Activated T-cell treated with anti-CD3 and anti-CD28 coated beads, Interleukin-2, amount 50 U/mL, for 4 hours (primary cell): Measurements from ENCODE around the gene TMEM132D. TPM values are rescaled to one million over a fixed set of nuclear protein-coding genes. Genes with fewer than 3 reads are reported as not detected.

Experiments
- ATAC-seq, 2 donors: fragments of 200-7000 bp; cut with Tn5 transposase; one replicate each; pipeline ENCODE4 v1.10.0; 2021
- DNase-seq: peaks from one replicate; pipeline ENCODE4 v3.0.0-alpha.2; 2020
- H3K27me3 Mint-ChIP-seq: one replicate; pipeline ENCODE4 v1.8.0; 2021; ENCODE audit warnings: low read depth, mixed read lengths
- H3K36me3 Mint-ChIP-seq: one replicate; pipeline ENCODE4 v1.8.0; 2022; ENCODE audit warnings: mixed read lengths; ENCODE audit not compliant: insufficient read depth
- H3K4me1 Mint-ChIP-seq: one replicate; pipeline ENCODE4 v1.8.0; 2021; ENCODE audit warnings: low read depth, mixed read lengths
- H3K4me3 Mint-ChIP-seq: one replicate; pipeline ENCODE4 v1.8.0; 2021; ENCODE audit warnings: mild to moderate bottlenecking, moderate library complexity, mixed read lengths
- H3K9me3 Mint-ChIP-seq: one replicate; pipeline ENCODE4 v1.8.0; 2021; ENCODE audit warnings: mixed read lengths
- total RNA-seq, 3 donors: library from RNA; stranded (reverse); gene quantifications; one replicate each; pipeline ENCODE4 v1.2.1, GENCODE V29; 2021

The TMEM132D gene
- total RNA-seq, 3 donors from 2014 or later = not detected

DNA sequence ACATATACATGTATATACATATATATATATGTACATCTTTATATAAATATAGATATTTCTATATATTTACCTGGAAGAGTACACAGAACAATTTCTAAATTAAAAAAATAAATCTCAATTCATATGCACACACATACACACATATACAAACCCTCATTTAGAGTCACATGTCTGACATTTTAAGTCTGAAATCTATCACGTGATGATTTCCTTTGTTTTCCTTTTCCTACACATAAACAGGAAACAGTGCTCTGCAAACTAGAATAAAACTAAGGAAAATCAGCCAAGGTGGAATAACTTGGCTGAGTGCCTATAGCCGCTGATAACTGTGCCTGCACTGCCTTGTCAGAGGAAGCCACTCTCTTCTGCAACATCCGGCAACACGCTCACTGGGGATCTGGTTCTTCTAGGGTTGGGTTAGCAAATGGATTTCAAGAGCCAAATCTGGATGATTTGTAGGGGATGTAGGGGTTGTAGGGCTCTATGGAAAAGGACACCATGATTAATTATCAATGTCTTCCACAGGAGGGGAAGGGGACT, 480.7 kb downstream of the TMEM132D start:
- ATAC-seq (no peak), DNase-seq (no peak)
- H3K27me3 Mint-ChIP-seq = no peaks in the 10 kb centered on the region
- no peak overlapping the region for H3K4me3 Mint-ChIP-seq
- no peaks in the 10 kb centered on the region for H3K36me3 Mint-ChIP-seq
- H3K9me3 Mint-ChIP-seq = peaks cover 7% of the 10 kb centered on the region
- no peaks in the 10 kb centered on the region for H3K4me1 Mint-ChIP-seq

DNA sequence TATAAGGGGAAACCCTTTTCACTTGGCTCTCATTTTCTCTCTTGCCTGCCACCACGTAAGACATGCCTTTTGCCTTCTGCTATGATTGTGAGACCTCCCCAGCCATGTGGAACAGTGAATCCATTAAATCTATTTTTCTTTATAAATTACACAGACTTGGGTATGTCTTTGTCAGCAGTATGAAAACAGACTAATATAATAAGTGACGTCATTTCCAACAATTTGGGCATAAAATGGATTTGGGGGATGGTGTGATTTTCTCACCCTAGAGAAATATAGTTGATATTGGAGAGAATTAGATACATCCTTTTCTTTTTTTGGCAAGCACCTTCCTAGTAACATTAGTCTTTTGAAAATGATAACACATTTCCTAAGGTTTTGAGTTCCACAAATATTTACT, 490.5 kb downstream of the TMEM132D start:
- Mint-ChIP-seq H3K36me3 (no peaks in the 10 kb centered on the region), H3K27me3 (no peaks in the 10 kb centered on the region), H3K9me3 (peaks cover 13% of the 10 kb centered on the region), H3K4me3 (no peak overlapping the region), H3K4me1 (no peaks in the 10 kb centered on the region)
- no peak for ATAC-seq
- DNase-seq = no peak

DNA sequence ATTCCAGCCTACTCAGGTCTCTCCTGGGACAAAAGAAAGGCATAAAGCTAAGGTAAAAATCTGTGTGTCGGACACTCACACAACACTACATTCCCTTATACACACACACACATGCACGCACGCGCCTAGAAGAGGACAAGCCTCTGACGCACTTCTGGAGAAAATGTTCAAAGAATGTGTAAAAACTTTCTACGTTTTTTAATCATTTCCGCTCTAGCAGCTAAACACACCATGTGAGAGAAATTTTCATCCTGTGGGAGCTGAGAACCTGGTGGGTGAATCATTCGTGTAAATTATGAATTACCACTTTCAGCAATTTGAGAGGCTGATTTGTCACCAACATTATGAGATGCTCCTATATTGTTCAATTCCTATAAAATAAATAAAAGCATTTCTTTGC, 494.5 kb downstream of the TMEM132D start:
- Mint-ChIP-seq H3K4me1 (no peaks in the 10 kb centered on the region), H3K4me3 (no peak overlapping the region), H3K9me3 (peaks cover 9% of the 10 kb centered on the region), H3K36me3 (no peaks in the 10 kb centered on the region), H3K27me3 (no peaks in the 10 kb centered on the region)
- ATAC-seq (no peak), DNase-seq (no peak)

DNA sequence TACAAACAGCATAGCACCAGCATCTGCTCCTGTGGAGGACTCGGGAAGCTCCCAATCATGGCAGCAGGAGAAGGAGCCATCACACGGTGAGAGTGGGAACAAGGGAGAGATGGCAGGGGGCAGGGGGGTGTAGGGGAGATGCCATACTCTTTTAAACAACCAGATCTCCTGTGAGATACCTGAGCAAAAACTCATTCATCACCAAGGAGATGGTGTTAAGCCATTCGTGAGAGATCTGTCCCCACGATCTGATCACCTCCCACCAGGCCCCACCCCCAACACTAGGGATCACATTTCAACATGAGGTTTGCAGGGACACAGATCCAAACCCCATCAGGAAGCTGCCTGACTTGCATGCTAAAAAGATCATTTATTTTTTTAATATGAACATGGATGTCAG, 499.3 kb downstream of the TMEM132D start:
- Mint-ChIP-seq H3K36me3 (no peaks in the 10 kb centered on the region), H3K4me3 (no peak overlapping the region), H3K9me3 (peaks cover 10% of the 10 kb centered on the region), H3K4me1 (no peaks in the 10 kb centered on the region), H3K27me3 (no peaks in the 10 kb centered on the region)
- DNase-seq (no peak), ATAC-seq (no peak)

DNA sequence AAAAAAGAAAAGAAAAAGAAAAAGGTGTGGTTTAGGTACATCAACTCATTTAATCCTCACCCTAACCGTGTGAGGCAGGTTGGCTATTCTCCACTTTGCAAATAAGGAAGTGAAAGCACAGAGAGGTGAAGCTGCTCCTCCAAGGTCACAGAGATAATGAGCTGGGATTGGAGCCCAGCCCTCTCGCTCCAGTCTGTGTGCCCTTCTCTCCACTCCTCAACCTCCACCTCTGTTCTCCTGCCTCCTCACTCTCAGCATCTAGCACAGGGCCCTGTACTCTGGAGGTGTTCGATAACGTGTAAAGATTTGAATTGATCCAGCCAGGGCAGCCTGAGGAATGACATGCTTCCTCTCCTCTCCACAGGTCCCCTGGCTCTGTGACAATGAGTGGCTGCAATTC, 502.3 kb downstream of the TMEM132D start:
- Mint-ChIP-seq H3K9me3 (peaks cover 14% of the 10 kb centered on the region), H3K4me3 (no peak overlapping the region), H3K27me3 (no peaks in the 10 kb centered on the region), H3K4me1 (no peaks in the 10 kb centered on the region), H3K36me3 (no peaks in the 10 kb centered on the region)
- no peak for DNase-seq
- no peak for ATAC-seq

DNA sequence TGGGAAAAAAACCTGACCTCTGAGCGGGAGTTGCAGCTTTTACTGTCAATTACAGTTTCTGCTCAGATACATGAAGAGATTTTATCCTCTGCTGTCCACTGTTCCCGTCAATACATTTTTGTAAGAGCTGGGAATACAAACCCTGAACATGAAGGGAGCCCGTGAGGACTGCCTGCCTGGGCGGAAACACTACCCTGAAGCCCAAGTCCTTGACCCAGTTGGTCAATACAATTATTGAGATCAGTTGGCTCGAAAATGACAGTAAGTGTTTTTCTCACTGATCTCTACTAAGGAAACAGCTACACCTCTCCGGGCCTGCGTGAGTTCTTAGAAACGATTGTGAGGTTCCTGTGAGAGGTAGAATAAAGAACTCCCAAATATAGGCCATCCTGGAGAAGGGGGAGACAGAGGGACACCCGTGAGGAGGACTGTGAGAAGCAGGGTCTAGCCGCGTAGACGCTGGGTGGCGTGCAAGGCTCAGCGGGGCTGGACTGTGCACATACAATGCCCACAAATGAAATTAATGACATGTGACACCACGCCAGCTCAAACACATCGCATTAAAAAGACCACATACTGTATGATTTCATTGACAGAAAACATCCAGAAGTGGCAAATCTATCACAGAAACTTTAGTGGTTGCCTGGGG, 509.5 kb downstream of the TMEM132D start:
- DNase-seq (no peak), ATAC-seq (no peak)
- Mint-ChIP-seq H3K36me3 (no peaks in the 10 kb centered on the region), H3K4me1 (no peaks in the 10 kb centered on the region), H3K27me3 (no peaks in the 10 kb centered on the region), H3K4me3 (no peak overlapping the region), H3K9me3 (peaks cover 5% of the 10 kb centered on the region)

DNA sequence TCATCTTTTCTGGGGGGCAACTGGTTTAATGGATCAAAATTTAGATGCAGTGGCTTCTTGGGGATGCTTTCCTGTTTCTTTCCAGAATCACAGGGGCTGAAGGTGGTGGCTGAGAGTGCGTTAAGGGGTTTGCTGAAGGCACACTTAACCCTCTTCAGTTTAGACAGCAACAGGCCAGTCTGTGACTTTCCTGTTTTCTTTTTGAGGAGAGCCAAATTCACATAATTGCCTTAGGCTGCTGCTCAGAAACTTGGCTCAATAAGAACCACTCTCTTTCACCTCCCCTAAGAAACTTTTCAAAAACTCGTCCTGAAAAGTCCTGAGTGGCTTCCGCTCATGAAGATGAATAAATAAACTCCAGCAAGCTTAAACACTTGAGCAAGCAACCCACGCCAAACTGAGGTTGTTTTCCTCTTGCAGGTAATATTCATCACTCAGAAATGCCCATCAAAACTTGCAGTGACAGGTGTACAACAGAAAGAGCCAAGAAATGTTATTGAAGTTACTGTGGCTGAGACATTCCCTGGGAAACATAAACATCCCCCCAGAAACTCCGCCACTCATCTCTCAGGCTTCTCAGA, 510.4 kb downstream of the TMEM132D start:
- H3K36me3 Mint-ChIP-seq = no peaks in the 10 kb centered on the region
- H3K4me3 Mint-ChIP-seq = no peak overlapping the region
- no peaks in the 10 kb centered on the region for H3K27me3 Mint-ChIP-seq
- ATAC-seq (no peak), DNase-seq (no peak)
- H3K4me1 Mint-ChIP-seq = no peaks in the 10 kb centered on the region
- peaks cover 4% of the 10 kb centered on the region for H3K9me3 Mint-ChIP-seq

DNA sequence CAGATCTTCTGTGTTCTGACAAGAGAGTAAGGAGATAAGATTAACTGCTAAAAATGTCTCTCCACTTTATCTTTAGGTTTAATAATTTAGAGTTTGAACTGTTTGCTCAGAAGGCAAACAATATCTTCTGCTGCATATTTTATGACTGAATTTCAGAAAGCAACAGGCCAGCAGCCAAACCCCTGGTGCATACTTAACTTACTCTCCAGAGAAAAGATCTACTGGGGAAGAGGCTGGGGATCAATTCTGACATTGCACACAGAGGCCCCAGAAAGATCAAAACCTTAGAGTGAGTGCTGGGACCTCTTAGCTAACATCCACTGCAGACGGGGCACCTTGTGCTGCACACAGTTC, 518.2 kb downstream of the TMEM132D start:
- Mint-ChIP-seq H3K9me3 (peaks cover 5% of the 10 kb centered on the region), H3K27me3 (no peaks in the 10 kb centered on the region), H3K4me1 (no peaks in the 10 kb centered on the region), H3K36me3 (no peaks in the 10 kb centered on the region), H3K4me3 (no peak overlapping the region)
- ATAC-seq (no peak), DNase-seq (no peak)

DNA sequence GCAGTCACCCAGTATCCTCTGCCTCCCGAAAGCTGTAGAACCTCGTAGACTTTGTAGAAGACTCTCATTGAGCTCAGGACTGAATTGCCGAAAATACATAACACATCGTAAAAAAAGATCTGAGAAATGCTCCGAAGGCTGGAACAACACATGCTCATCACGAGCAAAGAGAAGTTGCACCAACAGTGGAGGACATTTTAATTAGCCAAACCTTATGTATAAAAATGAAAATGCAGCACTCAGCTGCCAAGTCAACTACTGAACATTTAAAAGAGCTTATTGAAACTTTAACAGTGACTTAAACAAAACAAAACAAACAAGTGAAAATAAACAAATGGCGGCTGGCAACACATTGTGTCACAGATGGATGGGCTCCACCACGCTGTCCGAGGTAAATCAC, 519.9 kb downstream of the TMEM132D start:
- ATAC-seq (no peak), DNase-seq (no peak)
- Mint-ChIP-seq H3K27me3 (no peaks in the 10 kb centered on the region), H3K9me3 (peaks cover 5% of the 10 kb centered on the region), H3K4me3 (no peak overlapping the region), H3K36me3 (no peaks in the 10 kb centered on the region), H3K4me1 (no peaks in the 10 kb centered on the region)

DNA sequence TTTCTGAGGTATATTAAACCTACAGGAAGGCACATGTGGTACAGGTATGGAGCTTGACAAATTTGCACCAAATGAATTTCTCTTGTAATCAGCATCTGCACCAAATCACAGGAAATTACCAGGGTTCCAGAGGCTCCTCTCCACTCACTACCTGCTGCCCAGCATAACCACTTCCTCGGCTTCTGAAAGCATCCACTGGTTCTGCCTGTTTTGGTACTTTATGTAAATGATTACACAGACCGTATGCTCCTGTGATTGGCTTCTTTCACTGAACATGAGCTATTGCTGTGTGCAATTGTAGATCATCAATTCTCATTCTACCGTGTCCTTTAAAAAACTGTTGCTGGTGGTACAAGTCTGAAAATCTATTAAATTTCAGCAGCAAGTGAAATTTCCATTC, 522.1 kb downstream of the TMEM132D start:
- Mint-ChIP-seq H3K9me3 (peaks cover 5% of the 10 kb centered on the region), H3K27me3 (no peaks in the 10 kb centered on the region), H3K36me3 (no peaks in the 10 kb centered on the region), H3K4me3 (no peak overlapping the region), H3K4me1 (no peaks in the 10 kb centered on the region)
- DNase-seq = no peak
- ATAC-seq = no peak

DNA sequence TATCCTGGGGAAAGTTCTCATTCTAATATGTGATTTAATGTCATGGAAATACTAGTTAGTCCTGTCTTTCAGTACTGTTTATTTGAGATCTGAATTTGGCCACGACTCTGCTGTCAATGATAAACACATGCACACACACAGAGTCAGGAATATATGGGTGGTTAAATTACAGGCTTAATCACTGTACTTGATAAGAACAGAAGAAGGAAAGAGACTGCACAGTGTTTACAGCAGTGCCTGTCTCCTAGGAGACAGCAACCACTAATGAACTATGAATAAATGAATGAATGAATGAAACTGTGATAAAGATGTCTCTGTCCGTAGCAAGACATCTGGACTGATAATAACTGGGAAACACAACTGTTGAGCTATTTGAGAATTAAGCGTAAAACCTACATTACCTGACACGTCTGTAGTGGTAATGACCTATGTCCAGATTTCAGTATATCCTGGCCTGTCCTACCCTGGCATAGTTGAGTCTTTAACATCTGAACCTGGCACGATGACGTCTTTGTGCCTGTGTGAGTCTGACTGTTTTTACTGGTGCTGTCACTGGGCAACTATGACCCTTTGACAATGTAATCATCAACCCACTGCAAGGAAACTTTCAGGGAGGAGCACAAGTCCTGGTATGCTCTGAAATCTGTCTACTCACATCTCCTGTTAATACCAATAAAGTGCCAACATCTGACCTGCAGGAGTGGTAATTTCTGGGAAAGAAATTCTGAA, 524.6 kb downstream of the TMEM132D start:
- Mint-ChIP-seq H3K36me3 (no peaks in the 10 kb centered on the region), H3K4me1 (no peaks in the 10 kb centered on the region), H3K27me3 (no peaks in the 10 kb centered on the region), H3K4me3 (no peak overlapping the region), H3K9me3 (peaks cover 5% of the 10 kb centered on the region)
- ATAC-seq (no peak), DNase-seq (no peak)

DNA sequence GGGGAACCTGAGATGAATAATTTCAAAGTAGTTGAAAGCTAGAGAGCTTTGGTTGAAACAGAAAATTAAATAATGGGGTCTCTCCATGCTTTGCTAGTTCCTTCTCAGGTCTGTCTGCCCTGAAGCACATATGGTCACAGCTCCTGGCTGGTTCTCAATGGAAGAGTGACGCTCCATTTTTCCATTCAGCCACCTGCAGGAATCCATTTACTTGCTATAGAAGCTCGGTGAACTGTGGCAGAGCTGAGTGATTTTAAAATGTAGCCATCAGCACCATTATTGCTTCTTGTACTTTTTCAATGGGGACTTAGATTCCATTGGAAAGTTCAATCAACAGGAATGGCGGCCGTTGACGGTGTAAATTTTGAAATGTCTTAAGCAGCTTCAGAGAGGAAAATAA, 525.3 kb downstream of the TMEM132D start:
- Mint-ChIP-seq H3K4me1 (no peaks in the 10 kb centered on the region), H3K36me3 (no peaks in the 10 kb centered on the region), H3K4me3 (no peak overlapping the region), H3K9me3 (peaks cover 5% of the 10 kb centered on the region), H3K27me3 (no peaks in the 10 kb centered on the region)
- DNase-seq = no peak
- ATAC-seq = no peak

DNA sequence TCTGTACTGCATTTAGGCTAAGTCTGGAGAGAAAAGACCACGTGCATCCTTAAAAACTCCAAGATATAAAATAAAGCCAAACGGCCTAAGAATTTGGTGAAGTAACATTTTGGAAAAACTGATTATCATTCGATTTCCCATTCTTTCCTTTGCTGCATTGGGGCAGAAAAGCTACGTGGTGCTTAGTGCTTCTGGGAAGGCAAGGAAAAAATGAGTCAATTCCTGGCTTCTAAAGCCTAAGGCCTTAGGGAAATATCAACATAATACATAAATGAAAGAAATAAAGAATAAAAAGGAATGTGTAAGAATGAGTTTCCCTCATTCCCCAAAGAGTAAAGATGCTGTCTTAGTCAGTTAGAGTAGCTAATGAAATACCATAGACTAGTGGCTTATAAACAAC, 530.1 kb downstream of the TMEM132D start:
- Mint-ChIP-seq H3K9me3 (no peaks in the 10 kb centered on the region), H3K36me3 (no peaks in the 10 kb centered on the region), H3K4me1 (no peaks in the 10 kb centered on the region), H3K27me3 (no peaks in the 10 kb centered on the region), H3K4me3 (no peak overlapping the region)
- DNase-seq (no peak), ATAC-seq (no peak)

DNA sequence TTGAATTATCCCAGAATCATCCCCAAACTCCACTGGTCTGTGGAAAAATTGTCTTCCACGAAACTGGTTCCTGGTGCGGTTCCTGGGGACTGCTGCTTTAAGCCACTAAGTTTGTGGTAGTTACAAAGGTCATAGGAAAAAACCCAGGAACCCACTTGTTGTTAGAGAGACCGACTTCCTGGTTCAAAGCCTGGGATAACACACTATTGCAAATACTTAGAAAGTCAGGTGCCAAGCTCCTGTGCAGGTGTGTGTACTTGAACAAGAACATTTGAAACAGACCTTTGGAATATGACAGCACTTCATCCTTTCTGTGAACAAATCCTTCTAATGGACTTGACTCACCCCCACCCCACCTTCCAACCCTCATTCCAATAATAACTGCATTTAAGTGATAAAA, 530.9 kb downstream of the TMEM132D start:
- Mint-ChIP-seq H3K27me3 (no peaks in the 10 kb centered on the region), H3K9me3 (peaks cover 3% of the 10 kb centered on the region), H3K4me1 (no peaks in the 10 kb centered on the region), H3K36me3 (no peaks in the 10 kb centered on the region), H3K4me3 (no peak overlapping the region)
- DNase-seq (no peak), ATAC-seq (no peak)

DNA sequence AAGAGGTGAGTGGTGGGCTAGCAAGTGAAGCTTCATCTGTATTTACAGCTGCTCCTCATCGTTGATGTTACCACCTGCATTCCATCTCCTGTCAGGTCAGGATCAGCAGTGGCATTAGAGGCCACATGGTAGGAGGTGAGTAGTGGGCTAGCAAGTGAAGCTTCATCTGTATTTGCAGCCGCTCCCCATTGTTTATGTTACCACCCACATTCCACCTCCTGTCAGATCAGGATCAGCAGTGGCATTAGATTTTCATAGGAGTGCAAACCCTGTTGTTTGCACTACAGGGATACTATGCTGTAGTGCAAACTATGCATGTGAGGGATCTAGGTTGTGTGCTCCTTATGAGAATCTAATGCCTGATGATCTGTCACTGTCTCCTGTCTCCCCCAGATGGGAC, 531.5 kb downstream of the TMEM132D start:
- ATAC-seq (no peak), DNase-seq (no peak)
- no peaks in the 10 kb centered on the region for H3K27me3 Mint-ChIP-seq
- no peaks in the 10 kb centered on the region for H3K36me3 Mint-ChIP-seq
- no peak overlapping the region for H3K4me3 Mint-ChIP-seq
- no peaks in the 10 kb centered on the region for H3K4me1 Mint-ChIP-seq
- H3K9me3 Mint-ChIP-seq = peaks cover 4% of the 10 kb centered on the region
